ENCODE measurements around the gene DSN1. TPM values are rescaled to one million over a fixed set of nuclear protein-coding genes. Genes with fewer than 3 reads are reported as not detected.

DSN1 gene
- total and polyA plus RNA-seq, 2 experiments from 2014 or later: 19.4 to 26.4 TPM

DNA sequence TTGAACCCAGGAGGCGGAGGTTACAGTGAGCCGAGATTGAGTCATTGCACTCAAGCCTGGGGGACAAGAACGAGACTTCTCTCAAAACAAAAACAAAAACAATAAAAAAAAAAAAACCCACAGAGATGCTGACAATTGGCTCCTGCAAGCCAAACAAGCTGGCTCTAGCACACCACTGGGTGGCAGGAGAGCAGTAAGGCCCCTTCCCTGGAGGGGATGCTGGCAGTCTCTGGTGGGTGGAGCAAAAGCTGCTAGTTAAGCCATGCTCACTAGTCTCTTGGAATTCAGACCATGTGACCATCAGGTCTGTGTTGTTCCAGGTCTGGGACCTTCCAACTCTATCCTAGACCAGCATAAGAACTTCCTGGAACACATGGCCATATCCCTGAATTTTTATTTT, 18.9 kb upstream of the DSN1 start:
- Mint-ChIP-seq H3K36me3 (ENCODE audit: low read depth) (peaks cover 42% of the 10 kb centered on the region), H3K4me1 (no peaks in the 10 kb centered on the region; the same call in 2 of the 3 replicates), H3K27ac (no peak overlapping the region), H3K27me3 (ENCODE audit: insufficient read depth, low read depth, poor library complexity) (no peaks in the 10 kb centered on the region), H3K4me3 (no peak overlapping the region), H3K9me3 (no peaks in the 10 kb centered on the region)
- no peaks in the 10 kb centered on the region for H3K9me2 ChIP-seq (ENCODE audit: insufficient read depth)
- no peak overlapping the region for H2AFZ ChIP-seq
- H3K27me3 ChIP-seq (ENCODE audit: insufficient read depth): no peaks in the 10 kb centered on the region
- TF ChIP-seq CTCF (conservative IDR thresholded peaks at IDR 0.05; ENCODE audit: low read depth in 2 of 2) (peak; percentile 51 to 67), JUNB (IDR thresholded peaks at IDR 0.05; ENCODE audit: unreplicated experiment) (no peak)
- H3K4me3 ChIP-seq: no peak overlapping the region
- peaks cover 3% of the 10 kb centered on the region; the same call in 1 of the 2 replicates for H3K36me3 ChIP-seq (ENCODE audit: insufficient read depth)
- DNase-seq (ENCODE audit: low spot score): peak; percentile 81
- no peaks in the 10 kb centered on the region for H3F3A ChIP-seq (replicated peaks; ENCODE audit: low read depth)
- H4K20me1 ChIP-seq (replicated peaks; ENCODE audit: insufficient read depth): no peaks in the 10 kb centered on the region
- no peaks in the 10 kb centered on the region for H3K79me2 ChIP-seq (replicated peaks; ENCODE audit: insufficient read depth)
- H3K4me1 ChIP-seq (ENCODE audit: insufficient read depth): no peaks in the 10 kb centered on the region
- peak; percentile 98 for ATAC-seq
- H3K27ac ChIP-seq (ENCODE audit: low read depth): no peak overlapping the region
- no peak overlapping the region for H3K4me2 ChIP-seq

DNA sequence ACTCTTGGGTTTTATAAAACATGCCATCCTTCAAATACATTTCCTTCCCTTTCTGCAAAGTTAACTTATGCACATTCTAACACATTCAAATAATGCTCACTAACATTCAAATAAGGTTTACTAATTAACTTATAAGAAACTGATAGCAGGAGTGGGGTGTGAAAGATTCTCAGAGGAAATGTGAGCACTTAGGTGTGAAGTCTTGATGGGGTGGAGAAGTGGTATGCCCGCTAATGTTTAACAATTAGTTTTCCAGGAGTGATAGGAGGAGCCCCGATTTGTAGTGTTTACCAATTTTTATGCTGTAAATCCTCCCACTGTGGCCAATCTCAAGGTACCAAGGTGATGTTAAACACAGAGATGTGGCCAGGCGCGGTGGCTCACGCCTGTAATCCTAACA, 18.3 kb upstream of the DSN1 start:
- Histone ChIP-seq H2AFZ (no peak overlapping the region), H3K27ac (ENCODE audit: low read depth) (no peak overlapping the region), H3K9me2 (ENCODE audit: insufficient read depth) (no peaks in the 10 kb centered on the region), H3K4me1 (ENCODE audit: insufficient read depth) (no peaks in the 10 kb centered on the region), H4K20me1 (replicated peaks; ENCODE audit: insufficient read depth) (no peaks in the 10 kb centered on the region), H3K4me3 (no peak overlapping the region), H3K4me2 (no peak overlapping the region), H3K79me2 (replicated peaks; ENCODE audit: insufficient read depth) (no peaks in the 10 kb centered on the region), H3K36me3 (ENCODE audit: insufficient read depth) (peaks cover 3% of the 10 kb centered on the region; the same call in 1 of the 2 replicates), H3K27me3 (ENCODE audit: insufficient read depth) (no peaks in the 10 kb centered on the region), H3F3A (replicated peaks; ENCODE audit: low read depth) (no peaks in the 10 kb centered on the region)
- Mint-ChIP-seq H3K4me1 (no peaks in the 10 kb centered on the region; the same call in 2 of the 3 replicates), H3K9me3 (no peaks in the 10 kb centered on the region), H3K4me3 (no peak overlapping the region), H3K36me3 (ENCODE audit: low read depth) (peaks cover 40% of the 10 kb centered on the region), H3K27me3 (ENCODE audit: insufficient read depth, low read depth, poor library complexity) (no peaks in the 10 kb centered on the region), H3K27ac (no peak overlapping the region)
- ATAC-seq (no peak), DNase-seq (ENCODE audit: low spot score) (no peak)
- TF ChIP-seq EZH2 (IDR thresholded peaks at IDR 0.05; ENCODE audit: low read depth, unreplicated experiment) (no peak), NANOG (IDR thresholded peaks at IDR 0.05; ENCODE audit: borderline replicate concordance) (no peak), CREB1 (CRISPR knock-in tag; IDR thresholded peaks at IDR 0.05; ENCODE audit: low read depth) (no peak), ZNF114 (CRISPR knock-in tag; IDR thresholded peaks at IDR 0.05) (no peak), ZNF462 (CRISPR knock-in tag; IDR thresholded peaks at IDR 0.05) (no peak), ZNF331 (CRISPR knock-in tag; IDR thresholded peaks at IDR 0.05; ENCODE audit: low read depth) (no peak), POLR2AphosphoS5 (IDR thresholded peaks at IDR 0.05; ENCODE audit: low read depth) (no peak), CTCF (conservative IDR thresholded peaks at IDR 0.05; ENCODE audit: low read depth in 2 of 2) (no peak), EZH2phosphoT487 (IDR thresholded peaks at IDR 0.05; ENCODE audit: unreplicated experiment) (no peak), JUNB (IDR thresholded peaks at IDR 0.05; ENCODE audit: unreplicated experiment) (no peak)
- TF ChIP-seq, protein P1, sequence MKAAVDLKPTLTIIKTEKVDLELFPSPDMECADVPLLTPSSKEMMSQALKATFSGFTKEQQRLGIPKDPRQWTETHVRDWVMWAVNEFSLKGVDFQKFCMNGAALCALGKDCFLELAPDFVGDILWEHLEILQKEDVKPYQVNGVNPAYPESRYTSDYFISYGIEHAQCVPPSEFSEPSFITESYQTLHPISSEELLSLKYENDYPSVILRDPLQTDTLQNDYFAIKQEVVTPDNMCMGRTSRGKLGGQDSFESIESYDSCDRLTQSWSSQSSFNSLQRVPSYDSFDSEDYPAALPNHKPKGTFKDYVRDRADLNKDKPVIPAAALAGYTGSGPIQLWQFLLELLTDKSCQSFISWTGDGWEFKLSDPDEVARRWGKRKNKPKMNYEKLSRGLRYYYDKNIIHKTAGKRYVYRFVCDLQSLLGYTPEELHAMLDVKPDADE (IDR thresholded peaks at IDR 0.05): no peak
